Measurements from ENCODE around the gene GEMIN4. TPM values are rescaled to one million over a fixed set of nuclear protein-coding genes. Genes with fewer than 3 reads are reported as not detected.

GEMIN4 gene
- total and polyA plus RNA-seq, 2 of the 8 experiments (the other 6 are each of a cell fraction or from before 2014, with no cell fraction given), result 32.1 to 51.9 TPM

DNA sequence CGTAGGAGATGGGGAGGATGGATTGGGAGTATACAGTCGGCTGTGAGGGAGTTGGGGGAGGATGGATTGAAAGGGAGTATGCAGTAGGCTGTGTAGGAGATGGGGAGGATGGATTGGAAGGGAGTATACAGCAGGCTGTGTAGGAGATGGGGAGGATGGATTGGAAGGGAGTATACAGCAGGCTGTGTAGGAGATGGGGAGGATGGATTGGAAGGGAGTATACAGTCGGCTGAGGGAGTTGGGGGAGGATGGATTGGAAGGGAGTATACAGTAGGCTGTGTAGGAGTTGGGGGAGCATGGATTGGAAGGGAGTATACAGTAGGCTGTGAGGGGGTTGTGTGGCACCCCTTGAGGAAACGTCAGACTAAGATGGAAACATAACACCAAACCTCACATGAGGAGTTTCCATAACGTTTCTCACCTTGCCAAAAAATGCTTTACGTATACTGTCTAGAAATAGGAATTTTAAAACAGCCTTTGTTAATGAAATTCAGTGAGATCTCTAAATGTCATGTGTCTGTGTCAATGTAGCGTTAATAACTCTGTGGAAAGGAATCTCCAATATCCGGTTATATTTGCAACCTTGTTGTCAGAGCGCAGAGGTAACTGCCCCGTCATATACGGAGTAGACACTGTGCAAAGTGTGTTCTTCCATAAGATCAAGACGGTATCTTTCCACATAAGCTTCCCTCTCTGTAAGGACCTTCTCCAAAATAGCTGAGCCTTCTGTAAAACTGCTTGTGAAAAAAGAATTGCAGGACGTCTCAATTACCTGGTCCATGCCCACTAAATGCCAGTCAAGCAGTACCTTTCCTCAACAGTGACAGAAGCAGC is 31.1 kb downstream of the GEMIN4 start (continued):
- TF ChIP-seq SAP30 (IDR thresholded peaks at IDR 0.05; ENCODE audit: insufficient read depth, insufficient replicate concordance, low read length) (no peak), EGR1 (IDR thresholded peaks at IDR 0.05; ENCODE audit: borderline replicate concordance, low read depth, low read length) (no peak)
